H4 (cell line): ENCODE data around the gene SLC9A9. TPM values are rescaled to one million over a fixed set of nuclear protein-coding genes. Genes with fewer than 3 reads are reported as not detected.

Experiments used
- DNase-seq: peaks from one replicate; pipeline ENCODE4 v3.0.0-alpha.2; 2015; ENCODE audit warnings: low spot score
- total RNA-seq: library from RNA; depleted of rRNA; stranded (reverse); fragments of >200 nt; shearing (Covaris generic); gene quantifications from 2 replicates; pipeline ENCODE4 v1.2.3, GENCODE V29; 2014

SLC9A9 gene
- total RNA-seq, 1 experiment from 2014 or later = 10.8 TPM

GRCh38 chr3:143358155-143358792 lies 490.0 kb downstream of the SLC9A9 start:
- DNase-seq = no peak

DNA sequence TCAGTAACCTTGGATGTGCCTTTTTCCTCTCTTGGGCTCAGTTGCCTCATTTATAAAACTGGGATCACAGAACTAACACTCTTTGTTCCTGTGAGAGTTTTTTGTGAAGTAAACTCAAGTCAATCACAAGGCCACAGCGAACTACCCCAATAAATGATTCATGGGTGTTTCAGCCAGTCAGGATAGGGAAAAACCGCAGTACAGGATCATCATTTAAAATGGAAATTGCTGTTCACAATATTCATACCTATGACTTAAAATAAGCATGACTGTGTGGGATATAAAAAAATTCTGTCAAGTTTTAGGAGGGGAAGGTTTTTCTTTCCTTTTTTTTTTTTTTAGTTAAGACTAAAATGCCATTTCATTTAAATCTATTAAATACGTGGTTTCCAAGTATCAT lies 490.6 kb downstream of the SLC9A9 start:
- no peak for DNase-seq

GRCh38 chr3:143356839-143357238 lies 491.4 kb downstream of the SLC9A9 start:
- DNase-seq = no peak

DNA sequence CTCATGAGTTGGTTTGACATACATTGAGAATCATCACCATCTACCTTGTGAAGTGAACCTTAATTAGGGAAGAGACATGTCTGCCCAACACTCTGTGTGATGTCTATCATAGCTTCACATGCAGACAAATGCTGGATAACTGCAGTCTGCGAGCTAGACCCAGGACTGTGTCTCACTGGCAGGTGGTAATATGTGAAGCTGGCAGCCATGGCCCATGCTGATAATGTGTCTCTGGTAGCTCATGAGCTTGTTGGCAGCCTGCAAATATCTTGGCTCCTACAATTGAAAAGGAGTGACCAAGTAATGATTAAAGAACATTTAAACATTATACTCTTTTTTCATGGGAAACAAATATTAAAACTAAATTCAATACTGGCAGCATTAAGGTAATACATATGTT lies 493.9 kb downstream of the SLC9A9 start:
- no peak for DNase-seq

- no peak for DNase-seq
These were observed 495.3 kb downstream of the SLC9A9 start for GRCh38 chr3:143352850-143353550.

DNA sequence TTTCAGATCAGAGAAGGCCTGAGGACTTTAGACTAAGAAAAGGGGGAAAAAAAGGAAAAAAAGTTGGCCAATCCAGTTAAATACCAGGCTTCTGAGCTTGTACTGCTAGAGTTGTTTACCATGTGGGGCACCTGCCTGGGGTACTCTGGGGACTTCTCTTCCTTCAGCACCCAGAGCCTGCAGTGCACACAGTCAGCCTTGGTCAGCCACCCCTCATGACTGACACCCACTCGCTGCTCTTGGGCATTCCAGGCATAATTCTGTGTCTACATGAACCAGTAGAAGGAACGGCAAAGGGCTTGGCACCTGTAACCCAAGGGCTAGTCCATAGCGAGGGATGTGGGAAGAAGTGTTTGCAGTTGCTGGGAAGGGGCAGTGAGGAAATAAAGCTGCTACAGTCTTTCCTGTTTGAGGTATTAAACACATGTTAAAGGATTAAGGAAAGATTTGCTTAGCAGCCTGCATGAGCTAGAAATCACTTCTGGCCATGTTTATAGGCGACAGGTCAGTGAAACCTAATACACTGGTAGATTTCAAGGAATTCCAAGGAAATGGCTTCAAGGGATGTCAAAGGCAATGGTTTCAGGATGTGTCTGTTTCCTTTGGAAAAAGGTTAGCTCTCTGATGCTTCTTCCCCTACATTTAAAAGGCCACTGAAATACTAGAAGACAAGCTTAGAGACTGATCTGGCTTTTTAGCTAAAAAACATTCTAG lies 496.2 kb downstream of the SLC9A9 start:
- DNase-seq = no peak

DNA sequence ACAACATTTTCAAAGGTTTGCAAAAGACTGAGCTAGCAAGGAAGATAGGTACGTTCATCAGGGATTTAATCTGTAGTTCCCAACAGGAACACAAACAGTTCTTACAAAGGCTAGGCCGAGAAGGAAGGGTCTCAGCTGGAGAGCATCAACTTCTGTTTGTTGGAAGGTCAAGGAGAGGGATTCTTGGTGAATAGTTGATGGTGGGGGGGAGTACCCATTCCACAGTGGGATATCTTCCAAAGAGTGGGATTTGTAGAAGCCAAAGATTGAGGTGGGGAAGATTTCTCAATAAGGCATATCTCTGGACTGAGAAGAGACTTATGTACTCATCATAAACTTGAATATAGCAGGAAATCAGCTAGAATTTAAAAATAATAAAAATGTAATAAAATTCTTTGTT lies 496.9 kb downstream of the SLC9A9 start:
- no peak for DNase-seq

GRCh38 chr3:143349455-143349854 lies 498.8 kb downstream of the SLC9A9 start:
- no peak for DNase-seq

DNA sequence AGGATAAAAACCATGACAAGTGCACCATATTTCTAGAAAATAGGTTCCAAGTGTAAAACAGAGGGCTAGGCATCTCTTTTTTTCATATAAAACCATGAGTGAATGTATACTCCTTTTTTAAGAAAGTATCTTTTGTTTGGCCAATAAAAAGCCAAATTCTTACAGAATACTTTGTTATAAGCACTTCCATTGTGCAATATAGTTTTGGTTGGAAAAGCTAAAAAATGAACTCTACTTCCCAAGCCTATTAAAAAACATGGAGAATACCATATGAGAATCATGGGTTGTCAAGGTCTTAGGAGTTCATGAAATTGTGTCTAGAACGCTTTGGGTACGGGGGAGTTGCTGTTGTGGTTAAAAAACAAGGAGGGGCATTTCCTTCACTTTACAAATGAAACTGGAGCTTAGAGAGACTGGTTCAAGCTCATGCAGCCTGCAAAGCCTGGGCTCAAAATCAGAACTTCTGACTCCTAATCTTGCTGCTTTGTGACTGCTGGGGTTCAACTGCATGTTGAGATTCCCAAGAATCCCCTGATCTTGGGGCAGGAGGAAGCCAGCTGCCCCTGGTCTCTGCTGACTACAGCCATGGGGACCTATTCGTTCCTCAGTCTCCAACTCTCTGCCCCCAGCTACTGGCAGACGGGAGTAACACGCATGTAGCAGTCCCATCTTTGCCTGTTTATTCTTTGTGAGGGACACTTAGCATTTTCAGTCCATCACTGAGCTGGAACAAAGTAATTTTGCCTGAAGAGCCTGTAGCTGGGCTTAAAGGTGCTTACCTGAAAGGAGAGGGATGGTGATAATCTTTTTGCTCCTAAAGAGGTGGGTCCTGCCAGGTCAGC lies 499.6 kb downstream of the SLC9A9 start:
- no peak for DNase-seq

GRCh38 chr3:143344516-143345165 lies 503.6 kb downstream of the SLC9A9 start:
- no peak for DNase-seq

DNA sequence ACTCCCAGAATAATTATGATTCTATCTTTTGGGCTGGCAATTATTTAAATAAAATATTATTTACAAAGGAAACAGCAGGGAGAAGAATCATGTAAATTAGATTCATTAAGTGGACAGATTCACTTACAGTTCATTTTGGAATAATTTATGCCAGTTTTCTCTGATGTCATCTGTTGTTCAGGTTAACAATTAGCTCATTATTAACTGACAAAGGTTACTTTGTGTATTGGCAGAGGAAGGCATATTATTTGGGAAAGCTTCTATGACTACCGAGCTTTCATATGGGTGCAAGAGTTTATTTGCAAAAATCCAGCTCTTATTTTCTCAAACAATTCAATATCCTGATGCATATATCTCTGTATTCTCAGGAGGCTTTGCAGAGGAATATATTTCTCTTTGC lies 504.3 kb downstream of the SLC9A9 start:
- no peak for DNase-seq

DNA sequence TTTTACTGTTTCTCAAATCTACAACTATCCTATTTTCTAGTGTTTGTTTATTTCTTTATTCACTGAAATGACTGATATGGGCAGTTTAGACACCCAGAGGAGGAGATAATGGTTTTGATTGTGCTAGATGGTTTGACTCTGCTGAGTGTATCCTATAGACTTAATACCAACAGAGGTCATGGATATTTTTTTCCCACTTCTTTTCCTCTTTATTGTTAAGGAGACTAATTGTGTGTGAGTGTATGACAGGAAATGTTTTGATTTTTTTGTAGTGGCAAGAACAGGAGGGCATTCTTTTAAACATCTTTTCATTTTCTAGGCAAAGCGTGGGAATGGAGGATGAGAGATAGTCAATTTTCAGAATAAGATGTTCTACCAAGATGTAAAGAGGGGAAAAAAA lies 505.2 kb downstream of the SLC9A9 start:
- DNase-seq = no peak

DNA sequence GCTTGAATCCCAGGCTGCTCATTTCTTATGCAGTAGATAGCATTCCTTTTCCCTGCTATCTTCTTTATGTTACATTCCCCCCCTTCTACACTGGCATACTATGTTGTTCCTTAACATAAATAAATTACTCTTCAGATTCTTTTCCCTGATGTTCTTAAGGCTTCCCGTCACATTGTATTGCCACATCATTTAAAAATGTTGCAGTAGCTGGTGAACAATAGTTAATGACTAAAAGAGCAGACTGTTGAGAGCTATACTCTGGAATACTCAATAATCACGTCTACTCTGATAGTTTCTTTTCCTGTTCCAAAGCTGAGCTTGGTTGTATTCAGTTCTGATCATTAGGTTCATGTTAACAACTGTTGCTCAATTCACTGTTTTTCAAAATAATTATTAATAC lies 508.8 kb downstream of the SLC9A9 start:
- DNase-seq = no peak

GRCh38 chr3:143337387-143337786 lies 510.9 kb downstream of the SLC9A9 start:
- DNase-seq = peak; percentile 71

- no peak for DNase-seq
These were observed 514.0 kb downstream of the SLC9A9 start for GRCh38 chr3:143334231-143334630.

DNA sequence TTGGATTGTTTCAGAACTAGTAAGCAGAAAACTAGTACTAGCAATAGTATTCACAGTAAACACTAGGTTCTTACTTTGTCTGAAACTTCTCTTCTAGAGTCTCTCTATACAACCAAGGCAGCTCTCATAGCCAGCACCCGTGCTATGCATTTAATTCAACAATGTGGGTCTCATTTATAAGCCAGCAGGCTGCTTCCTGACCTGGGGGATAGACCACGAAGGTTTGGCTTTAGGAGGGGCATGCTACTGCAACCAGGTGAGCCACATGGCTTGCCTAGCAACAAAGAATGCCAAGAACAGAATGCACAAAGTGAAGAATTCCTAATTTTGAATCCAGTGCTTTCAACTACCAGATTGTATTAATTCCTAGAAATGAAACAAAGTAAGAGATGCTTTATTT lies 514.9 kb downstream of the SLC9A9 start:
- DNase-seq = no peak

GRCh38 chr3:143332026-143332425 lies 516.2 kb downstream of the SLC9A9 start:
- DNase-seq = no peak

GRCh38 chr3:143331350-143331749 lies 516.9 kb downstream of the SLC9A9 start:
- DNase-seq = no peak

DNA sequence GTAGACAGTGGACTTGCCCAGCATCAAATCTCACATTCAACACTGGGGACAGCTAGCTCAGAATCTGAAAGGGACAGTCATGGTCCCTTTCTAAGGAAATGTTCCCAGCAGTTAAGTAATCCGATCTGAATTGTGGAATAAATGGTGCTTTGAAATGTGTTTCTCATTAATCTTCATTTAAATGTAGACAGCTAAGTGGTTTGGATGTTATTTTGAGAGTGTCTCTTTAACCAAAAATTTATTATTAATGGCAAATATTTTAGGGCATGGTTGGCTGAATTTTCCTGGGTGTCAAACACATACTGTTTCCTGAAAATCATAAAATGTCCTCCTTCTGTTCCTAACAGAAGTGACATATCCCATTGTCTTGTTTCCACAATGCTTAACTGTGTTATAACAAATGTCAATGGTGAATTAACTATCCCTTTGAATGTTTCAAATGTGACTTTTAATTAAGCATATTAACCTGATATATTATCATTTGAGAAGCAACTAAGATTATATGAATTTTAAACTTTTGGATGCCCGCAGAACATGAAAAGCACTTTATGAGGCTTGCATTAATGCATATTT lies 517.9 kb downstream of the SLC9A9 start:
- DNase-seq = no peak

DNA sequence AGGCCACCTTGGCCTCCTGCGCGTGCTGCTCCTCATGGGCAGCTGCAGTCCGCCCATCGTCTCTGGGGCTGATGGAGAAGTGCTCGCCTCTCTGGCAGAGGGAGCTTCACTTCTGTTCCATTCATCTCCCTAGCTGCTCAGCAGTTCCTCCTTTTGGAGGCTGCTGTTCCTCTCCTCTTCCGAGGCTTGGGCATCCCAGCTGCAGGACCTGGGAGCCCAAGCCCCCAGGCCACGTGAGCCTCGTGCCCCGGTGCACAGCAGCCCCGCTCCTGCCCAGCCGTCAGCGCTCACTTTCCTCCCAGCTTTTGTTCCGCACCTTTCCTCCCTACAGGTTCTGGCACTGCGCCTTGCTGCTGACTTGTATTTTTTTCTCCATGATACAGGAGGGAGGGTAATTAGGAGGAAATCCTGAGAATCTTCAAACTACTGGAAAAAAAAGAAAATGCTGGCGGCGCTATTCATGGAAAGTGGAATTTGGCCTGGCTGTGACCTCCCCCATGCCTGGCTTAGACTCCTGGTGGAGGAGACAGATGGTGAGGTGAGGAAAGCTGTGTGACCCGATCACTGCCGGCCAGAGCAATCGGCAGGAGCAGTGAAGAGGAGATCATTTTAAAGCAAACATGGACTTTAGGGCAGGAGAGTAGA lies 518.6 kb downstream of the SLC9A9 start:
- DNase-seq = no peak

DNA sequence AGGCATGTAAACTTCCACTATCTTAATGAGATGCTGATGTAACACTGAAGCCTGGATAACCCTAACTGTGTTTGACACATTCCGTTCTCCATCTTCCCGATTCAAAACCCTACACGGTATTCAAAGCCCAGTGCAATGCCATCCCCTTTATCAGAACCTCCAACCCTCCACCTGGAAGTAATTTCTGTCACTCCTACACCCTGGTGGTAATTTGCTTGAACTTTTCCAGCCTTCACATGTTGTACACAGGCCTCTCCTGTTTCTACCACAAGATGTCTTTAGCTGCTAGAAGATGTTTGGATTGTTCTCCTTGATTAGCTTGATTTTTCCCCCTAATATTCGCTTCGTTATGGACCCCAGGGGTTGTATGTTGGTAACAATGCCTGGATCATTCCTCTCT lies 519.8 kb downstream of the SLC9A9 start:
- DNase-seq = no peak
